HEK293 (cell line): ENCODE data around the gene ZNF430.

ENCODE experiments used
- CTCF ChIA-PET: fragments of 350-600 bp; formaldehyde crosslinking; extraction: SDS; loops from one replicate; lab custom pipeline; 2021; ENCODE audit warnings: antibody characterized with exemption; lab: Yijun Ruan, JAX
- POLR2A ChIA-PET: fragments of 300-600 bp; formaldehyde crosslinking; extraction: SDS; loops from one replicate; lab custom pipeline; 2020; ENCODE audit warnings: antibody characterized with exemption, inconsistent platforms; lab: Yijun Ruan, JAX
- H3K27ac ChIP-seq: fragments of 200-500 bp; sonication (Bioruptor generic); 2 replicates; pipeline ENCODE4 v1.5.1; 2014; ENCODE audit warnings: low read depth, low read length, control low read depth, inconsistent platforms; ENCODE audit errors: extremely low read depth
- H3K36me3 ChIP-seq, 2 experiments: fragments of 200-500 bp in 1 of 2; sonication (Bioruptor generic) in 1 of 2; 1 replicate in 1 of 2; 2 replicates in 1 of 2; pipeline ENCODE4 v1.5.1; 2014 to 2017; ENCODE audit warnings: inconsistent platforms in 2 of 2, low read length in 2 of 2; ENCODE audit not compliant: control insufficient read depth in 2 of 2, insufficient read depth in 1 of 2
- H3K4me1 ChIP-seq: fragments of 200-500 bp; sonication (Bioruptor generic); 2 replicates; pipeline ENCODE4 v1.5.1; 2014; ENCODE audit warnings: mild to moderate bottlenecking, low read length, inconsistent platforms; ENCODE audit not compliant: control insufficient read depth, insufficient read depth
- H3K4me3 ChIP-seq: 2 replicates; pipeline ENCODE4 v1.5.1; 2011; ENCODE audit warnings: low read depth, mild to moderate bottlenecking, control low read depth, low read length, moderate library complexity
- H3K9me3 ChIP-seq: fragments of 200-500 bp; sonication (Bioruptor generic); 2 replicates; pipeline ENCODE4 v1.5.1; 2014; ENCODE audit warnings: low read depth, low read length, inconsistent platforms; ENCODE audit not compliant: control insufficient read depth, insufficient read depth
- KLF16 ChIP-seq: fragments of 450-650 bp; formaldehyde crosslinking; IDR thresholded peaks from 2 replicates; pipeline ENCODE4 v1.5.1; 2017; ENCODE audit warnings: missing biosample characterization, missing genetic modification characterization
- SP3 ChIP-seq: fragments of 450-650 bp; formaldehyde crosslinking; IDR thresholded peaks from 2 replicates; pipeline ENCODE4 v1.5.1; 2016; ENCODE audit warnings: missing biosample characterization, missing genetic modification characterization
- SP7 ChIP-seq: fragments of 450-650 bp; formaldehyde crosslinking; IDR thresholded peaks from 2 replicates; pipeline ENCODE4 v1.5.1; 2016; ENCODE audit warnings: missing biosample characterization, missing genetic modification characterization
- YY2 ChIP-seq: fragments of 450-650 bp; formaldehyde crosslinking; IDR thresholded peaks from 2 replicates; pipeline ENCODE4 v1.5.1; 2016; ENCODE audit warnings: missing biosample characterization, missing genetic modification characterization
- ZBTB21 ChIP-seq: fragments of 450-650 bp; formaldehyde crosslinking; IDR thresholded peaks from 2 replicates; pipeline ENCODE4 v1.5.1; 2017; ENCODE audit warnings: missing biosample characterization, missing genetic modification characterization
- ZBTB8A ChIP-seq: fragments of 450-650 bp; formaldehyde crosslinking; IDR thresholded peaks from 2 replicates; pipeline ENCODE4 v1.5.1; 2016; ENCODE audit warnings: missing biosample characterization, missing genetic modification characterization
- ZFP37 ChIP-seq: fragments of 450-650 bp; formaldehyde crosslinking; IDR thresholded peaks from 2 replicates; pipeline ENCODE4 v1.5.1; 2016; ENCODE audit warnings: missing biosample characterization, missing genetic modification characterization
- ZNF184 ChIP-seq: fragments of 450-650 bp; IDR thresholded peaks from 2 replicates; pipeline ENCODE4 v1.5.1; 2018; ENCODE audit warnings: missing biosample characterization, mild to moderate bottlenecking, missing genetic modification characterization
- ZNF239 ChIP-seq: fragments of 450-650 bp; formaldehyde crosslinking; IDR thresholded peaks from 2 replicates; pipeline ENCODE4 v1.5.1; 2016; ENCODE audit warnings: missing biosample characterization, missing genetic modification characterization
- ZNF302 ChIP-seq: fragments of 450-650 bp; formaldehyde crosslinking; IDR thresholded peaks from 2 replicates; pipeline ENCODE4 v1.5.1; 2016; ENCODE audit warnings: missing biosample characterization, missing genetic modification characterization, low read depth
- ZNF510 ChIP-seq: fragments of 450-650 bp; formaldehyde crosslinking; IDR thresholded peaks from 2 replicates; pipeline ENCODE4 v1.5.1; 2018; ENCODE audit warnings: mild to moderate bottlenecking, missing genetic modification characterization, missing biosample characterization; ENCODE audit not compliant: insufficient replicate concordance
- ZNF555 ChIP-seq: fragments of 450-650 bp; formaldehyde crosslinking; conservative IDR thresholded peaks from 2 replicates; pipeline ENCODE4 v1.5.1; 2017; ENCODE audit warnings: missing biosample characterization, mild to moderate bottlenecking, missing genetic modification characterization, inconsistent platforms
- ZNF610 ChIP-seq: fragments of 450-650 bp; formaldehyde crosslinking; IDR thresholded peaks from 2 replicates; pipeline ENCODE4 v1.5.1; 2016; ENCODE audit warnings: missing biosample characterization, missing genetic modification characterization, borderline replicate concordance
- ZSCAN30 ChIP-seq: fragments of 450-650 bp; IDR thresholded peaks from 2 replicates; pipeline ENCODE4 v1.5.1; 2018; ENCODE audit warnings: missing biosample characterization, mild to moderate bottlenecking, missing genetic modification characterization, moderate library complexity
- TF ChIP-seq, protein P1 (sequence below): fragments of 450-650 bp; formaldehyde crosslinking; optimal IDR thresholded peaks from 2 replicates; pipeline ENCODE3; 2016; ENCODE audit warnings: missing biosample characterization, mild to moderate bottlenecking, missing genetic modification characterization
- TF ChIP-seq, protein P2 (sequence below): fragments of 450-650 bp; formaldehyde crosslinking; IDR thresholded peaks from 2 replicates; pipeline ENCODE4 v1.5.1; 2016; ENCODE audit warnings: missing biosample characterization, missing genetic modification characterization
- TF ChIP-seq, protein P3 (sequence below): fragments of 450-650 bp; IDR thresholded peaks from 2 replicates; pipeline ENCODE4 v1.5.1; 2018; ENCODE audit warnings: missing biosample characterization, missing genetic modification characterization
- TF ChIP-seq, protein P4 (sequence below): fragments of 450-650 bp; formaldehyde crosslinking; IDR thresholded peaks from 2 replicates; pipeline ENCODE4 v1.5.1; 2017; ENCODE audit warnings: missing biosample characterization, mild to moderate bottlenecking, missing genetic modification characterization, moderate library complexity
- TF ChIP-seq, protein P5 (sequence below): fragments of 450-650 bp; formaldehyde crosslinking; IDR thresholded peaks from 2 replicates; pipeline ENCODE4 v1.5.1; 2016; ENCODE audit warnings: missing biosample characterization, missing genetic modification characterization, borderline replicate concordance
- TF ChIP-seq, protein P6 (sequence below): fragments of 450-650 bp; formaldehyde crosslinking; IDR thresholded peaks from 2 replicates; pipeline ENCODE4 v1.5.1; 2016; ENCODE audit warnings: missing biosample characterization, missing genetic modification characterization
- TF ChIP-seq, protein P7 (sequence below): fragments of 450-650 bp; formaldehyde crosslinking; IDR thresholded peaks from 2 replicates; pipeline ENCODE4 v1.5.1; 2016; ENCODE audit warnings: missing biosample characterization, missing genetic modification characterization

ZNF430 gene

DNA sequence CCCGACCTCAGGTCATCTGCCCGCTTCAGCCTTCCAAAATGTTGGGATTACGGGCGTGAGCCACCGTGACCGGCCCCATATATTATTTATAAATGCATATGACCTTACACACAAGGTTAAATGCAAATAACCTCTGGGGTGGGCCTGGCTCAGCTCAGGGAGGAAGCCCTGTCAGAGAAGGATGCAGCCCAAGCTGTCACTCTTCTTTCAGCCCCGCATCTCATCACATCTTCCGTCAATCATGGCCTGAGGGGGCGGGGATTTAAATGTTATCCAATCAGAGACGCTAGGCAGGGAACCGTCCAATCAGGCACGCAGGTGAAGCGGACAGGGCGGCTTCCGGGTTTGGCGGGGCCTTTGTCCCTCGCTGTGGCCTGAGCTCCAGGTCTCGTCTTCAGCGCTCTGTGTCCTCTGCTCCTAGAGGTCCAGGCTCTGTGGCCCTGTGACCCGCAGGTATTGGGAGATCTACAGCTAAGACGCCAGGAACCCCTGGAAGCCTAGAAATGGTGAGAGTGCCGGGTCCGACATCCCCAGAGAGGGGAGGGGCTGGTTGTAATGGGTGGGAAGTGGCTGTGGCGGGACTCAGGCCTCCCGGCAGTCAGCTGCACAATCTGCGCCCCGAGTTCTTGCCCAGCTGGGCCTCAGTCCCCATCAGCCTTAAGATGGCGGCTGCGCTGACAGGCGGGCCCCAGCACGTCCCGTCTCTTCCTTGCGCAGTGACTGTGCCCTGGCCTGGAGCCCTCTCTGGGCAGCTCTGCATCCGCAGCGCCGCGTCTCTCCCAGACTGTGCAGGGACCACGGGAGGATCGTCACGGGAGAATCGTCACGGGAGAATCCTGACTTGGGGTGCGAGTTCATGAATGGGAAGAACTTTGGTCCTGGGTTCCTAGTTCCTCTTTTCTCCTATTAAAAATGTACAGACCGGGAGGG, at the start of gene ZNF430:
TSS of gene ZNF430 (plus strand) at position 360 of the 930 bp plus-strand sequence. CDS start at position 504, 144 bp downstream.
- H3K36me3 ChIP-seq = peaks cover 15 to 32% of the 10 kb centered on the region in 2 experiments
- H3K4me1 ChIP-seq = no peaks in the 10 kb centered on the region
- no peaks in the 10 kb centered on the region for H3K9me3 ChIP-seq
- peak within 1 kb of the TSS; percentile 93 for H3K4me3 ChIP-seq
- ChIA-PET CTCF (no interaction called here), POLR2A (interaction anchor here (1.0 to 1.6 kb wide), 10 partner anchors 21 to 831 kb away, joined by 3 to 16 read pairs (median 8); partner anchors contain the start of genes ZNF431, ZNF66, ZNF708 and ZNF714)
- peak within 1 kb of the TSS; percentile 84 for H3K27ac ChIP-seq
- TF ChIP-seq ZBTB21 (tag by site-specific recombination) (no peak), ZSCAN30 (tag by site-specific recombination) (no peak), ZBTB8A (tag by site-specific recombination) (no peak; the same call in 1 of the 2 replicates), ZNF184 (tag by site-specific recombination) (no peak), ZNF510 (tag by site-specific recombination) (no peak), ZNF302 (tag by site-specific recombination) (no peak), KLF16 (tag by site-specific recombination) (no peak), SP3 (tag by site-specific recombination) (peak; percentile 73), YY2 (tag by site-specific recombination) (0 out of 2 replicates have a peak, but pooled peaks have one; percentile 26), ZFP37 (tag by site-specific recombination) (no peak), SP7 (tag by site-specific recombination) (no peak), ZNF239 (tag by site-specific recombination) (no peak), ZNF610 (tag by site-specific recombination) (no peak), ZNF555 (tag by site-specific recombination) (no peak)
- TF ChIP-seq, protein P1, sequence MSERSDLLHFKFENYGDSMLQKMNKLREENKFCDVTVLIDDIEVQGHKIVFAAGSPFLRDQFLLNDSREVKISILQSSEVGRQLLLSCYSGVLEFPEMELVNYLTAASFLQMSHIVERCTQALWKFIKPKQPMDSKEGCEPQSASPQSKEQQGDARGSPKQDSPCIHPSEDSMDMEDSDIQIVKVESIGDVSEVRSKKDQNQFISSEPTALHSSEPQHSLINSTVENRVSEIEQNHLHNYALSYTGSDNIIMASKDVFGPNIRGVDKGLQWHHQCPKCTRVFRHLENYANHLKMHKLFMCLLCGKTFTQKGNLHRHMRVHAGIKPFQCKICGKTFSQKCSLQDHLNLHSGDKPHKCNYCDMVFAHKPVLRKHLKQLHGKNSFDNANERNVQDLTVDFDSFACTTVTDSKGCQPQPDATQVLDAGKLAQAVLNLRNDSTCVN (tag by site-specific recombination) = peak; percentile 22
- TF ChIP-seq, protein P2, sequence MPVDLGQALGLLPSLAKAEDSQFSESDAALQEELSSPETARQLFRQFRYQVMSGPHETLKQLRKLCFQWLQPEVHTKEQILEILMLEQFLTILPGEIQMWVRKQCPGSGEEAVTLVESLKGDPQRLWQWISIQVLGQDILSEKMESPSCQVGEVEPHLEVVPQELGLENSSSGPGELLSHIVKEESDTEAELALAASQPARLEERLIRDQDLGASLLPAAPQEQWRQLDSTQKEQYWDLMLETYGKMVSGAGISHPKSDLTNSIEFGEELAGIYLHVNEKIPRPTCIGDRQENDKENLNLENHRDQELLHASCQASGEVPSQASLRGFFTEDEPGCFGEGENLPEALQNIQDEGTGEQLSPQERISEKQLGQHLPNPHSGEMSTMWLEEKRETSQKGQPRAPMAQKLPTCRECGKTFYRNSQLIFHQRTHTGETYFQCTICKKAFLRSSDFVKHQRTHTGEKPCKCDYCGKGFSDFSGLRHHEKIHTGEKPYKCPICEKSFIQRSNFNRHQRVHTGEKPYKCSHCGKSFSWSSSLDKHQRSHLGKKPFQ (tag by site-specific recombination) = 0 out of 2 replicates have a peak, but pooled peaks have one; percentile 48
- TF ChIP-seq, protein P3, sequence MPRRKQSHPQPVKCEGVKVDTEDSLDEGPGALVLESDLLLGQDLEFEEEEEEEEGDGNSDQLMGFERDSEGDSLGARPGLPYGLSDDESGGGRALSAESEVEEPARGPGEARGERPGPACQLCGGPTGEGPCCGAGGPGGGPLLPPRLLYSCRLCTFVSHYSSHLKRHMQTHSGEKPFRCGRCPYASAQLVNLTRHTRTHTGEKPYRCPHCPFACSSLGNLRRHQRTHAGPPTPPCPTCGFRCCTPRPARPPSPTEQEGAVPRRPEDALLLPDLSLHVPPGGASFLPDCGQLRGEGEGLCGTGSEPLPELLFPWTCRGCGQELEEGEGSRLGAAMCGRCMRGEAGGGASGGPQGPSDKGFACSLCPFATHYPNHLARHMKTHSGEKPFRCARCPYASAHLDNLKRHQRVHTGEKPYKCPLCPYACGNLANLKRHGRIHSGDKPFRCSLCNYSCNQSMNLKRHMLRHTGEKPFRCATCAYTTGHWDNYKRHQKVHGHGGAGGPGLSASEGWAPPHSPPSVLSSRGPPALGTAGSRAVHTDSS (tag by site-specific recombination) = no peak
- TF ChIP-seq, protein P4, sequence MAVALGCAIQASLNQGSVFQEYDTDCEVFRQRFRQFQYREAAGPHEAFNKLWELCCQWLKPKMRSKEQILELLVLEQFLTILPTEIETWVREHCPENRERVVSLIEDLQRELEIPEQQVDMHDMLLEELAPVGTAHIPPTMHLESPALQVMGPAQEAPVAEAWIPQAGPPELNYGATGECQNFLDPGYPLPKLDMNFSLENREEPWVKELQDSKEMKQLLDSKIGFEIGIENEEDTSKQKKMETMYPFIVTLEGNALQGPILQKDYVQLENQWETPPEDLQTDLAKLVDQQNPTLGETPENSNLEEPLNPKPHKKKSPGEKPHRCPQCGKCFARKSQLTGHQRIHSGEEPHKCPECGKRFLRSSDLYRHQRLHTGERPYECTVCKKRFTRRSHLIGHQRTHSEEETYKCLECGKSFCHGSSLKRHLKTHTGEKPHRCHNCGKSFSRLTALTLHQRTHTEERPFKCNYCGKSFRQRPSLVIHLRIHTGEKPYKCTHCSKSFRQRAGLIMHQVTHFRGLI (tag by site-specific recombination) = no peak
- TF ChIP-seq, protein P5, sequence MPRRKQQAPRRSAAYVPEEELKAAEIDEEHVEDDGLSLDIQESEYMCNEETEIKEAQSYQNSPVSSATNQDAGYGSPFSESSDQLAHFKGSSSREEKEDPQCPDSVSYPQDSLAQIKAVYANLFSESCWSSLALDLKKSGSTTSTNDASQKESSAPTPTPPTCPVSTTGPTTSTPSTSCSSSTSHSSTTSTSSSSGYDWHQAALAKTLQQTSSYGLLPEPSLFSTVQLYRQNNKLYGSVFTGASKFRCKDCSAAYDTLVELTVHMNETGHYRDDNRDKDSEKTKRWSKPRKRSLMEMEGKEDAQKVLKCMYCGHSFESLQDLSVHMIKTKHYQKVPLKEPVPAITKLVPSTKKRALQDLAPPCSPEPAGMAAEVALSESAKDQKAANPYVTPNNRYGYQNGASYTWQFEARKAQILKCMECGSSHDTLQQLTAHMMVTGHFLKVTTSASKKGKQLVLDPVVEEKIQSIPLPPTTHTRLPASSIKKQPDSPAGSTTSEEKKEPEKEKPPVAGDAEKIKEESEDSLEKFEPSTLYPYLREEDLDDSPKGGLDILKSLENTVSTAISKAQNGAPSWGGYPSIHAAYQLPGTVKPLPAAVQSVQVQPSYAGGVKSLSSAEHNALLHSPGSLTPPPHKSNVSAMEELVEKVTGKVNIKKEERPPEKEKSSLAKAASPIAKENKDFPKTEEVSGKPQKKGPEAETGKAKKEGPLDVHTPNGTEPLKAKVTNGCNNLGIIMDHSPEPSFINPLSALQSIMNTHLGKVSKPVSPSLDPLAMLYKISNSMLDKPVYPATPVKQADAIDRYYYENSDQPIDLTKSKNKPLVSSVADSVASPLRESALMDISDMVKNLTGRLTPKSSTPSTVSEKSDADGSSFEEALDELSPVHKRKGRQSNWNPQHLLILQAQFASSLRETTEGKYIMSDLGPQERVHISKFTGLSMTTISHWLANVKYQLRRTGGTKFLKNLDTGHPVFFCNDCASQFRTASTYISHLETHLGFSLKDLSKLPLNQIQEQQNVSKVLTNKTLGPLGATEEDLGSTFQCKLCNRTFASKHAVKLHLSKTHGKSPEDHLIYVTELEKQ (tag by site-specific recombination) = peak; percentile 80; the same call in 1 of the 2 replicates
- TF ChIP-seq, protein P6, sequence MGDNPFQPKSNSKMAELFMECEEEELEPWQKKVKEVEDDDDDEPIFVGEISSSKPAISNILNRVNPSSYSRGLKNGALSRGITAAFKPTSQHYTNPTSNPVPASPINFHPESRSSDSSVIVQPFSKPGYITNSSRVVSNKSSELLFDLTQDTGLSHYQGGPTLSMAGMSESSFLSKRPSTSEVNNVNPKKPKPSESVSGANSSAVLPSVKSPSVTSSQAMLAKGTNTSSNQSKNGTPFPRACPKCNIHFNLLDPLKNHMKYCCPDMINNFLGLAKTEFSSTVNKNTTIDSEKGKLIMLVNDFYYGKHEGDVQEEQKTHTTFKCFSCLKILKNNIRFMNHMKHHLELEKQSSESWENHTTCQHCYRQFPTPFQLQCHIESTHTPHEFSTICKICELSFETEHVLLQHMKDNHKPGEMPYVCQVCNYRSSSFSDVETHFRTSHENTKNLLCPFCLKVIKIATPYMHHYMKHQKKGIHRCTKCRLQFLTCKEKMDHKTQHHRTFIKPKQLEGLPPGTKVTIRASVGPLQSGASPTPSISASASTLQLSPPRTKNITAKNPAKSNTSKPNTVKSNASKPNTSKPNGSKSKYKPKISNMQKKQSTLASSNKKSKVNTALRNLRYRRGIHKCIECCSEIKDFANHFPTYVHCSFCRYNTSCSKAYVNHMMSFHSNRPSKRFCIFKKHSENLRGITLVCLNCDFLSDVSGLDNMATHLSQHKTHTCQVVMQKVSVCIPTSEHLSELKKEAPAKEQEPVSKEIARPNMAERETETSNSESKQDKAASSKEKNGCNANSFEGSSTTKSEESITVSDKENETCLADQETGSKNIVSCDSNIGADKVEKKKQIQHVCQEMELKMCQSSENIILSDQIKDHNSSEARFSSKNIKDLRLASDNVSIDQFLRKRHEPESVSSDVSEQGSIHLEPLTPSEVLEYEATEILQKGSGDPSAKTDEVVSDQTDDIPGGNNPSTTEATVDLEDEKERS = no peak
- TF ChIP-seq, protein P7, sequence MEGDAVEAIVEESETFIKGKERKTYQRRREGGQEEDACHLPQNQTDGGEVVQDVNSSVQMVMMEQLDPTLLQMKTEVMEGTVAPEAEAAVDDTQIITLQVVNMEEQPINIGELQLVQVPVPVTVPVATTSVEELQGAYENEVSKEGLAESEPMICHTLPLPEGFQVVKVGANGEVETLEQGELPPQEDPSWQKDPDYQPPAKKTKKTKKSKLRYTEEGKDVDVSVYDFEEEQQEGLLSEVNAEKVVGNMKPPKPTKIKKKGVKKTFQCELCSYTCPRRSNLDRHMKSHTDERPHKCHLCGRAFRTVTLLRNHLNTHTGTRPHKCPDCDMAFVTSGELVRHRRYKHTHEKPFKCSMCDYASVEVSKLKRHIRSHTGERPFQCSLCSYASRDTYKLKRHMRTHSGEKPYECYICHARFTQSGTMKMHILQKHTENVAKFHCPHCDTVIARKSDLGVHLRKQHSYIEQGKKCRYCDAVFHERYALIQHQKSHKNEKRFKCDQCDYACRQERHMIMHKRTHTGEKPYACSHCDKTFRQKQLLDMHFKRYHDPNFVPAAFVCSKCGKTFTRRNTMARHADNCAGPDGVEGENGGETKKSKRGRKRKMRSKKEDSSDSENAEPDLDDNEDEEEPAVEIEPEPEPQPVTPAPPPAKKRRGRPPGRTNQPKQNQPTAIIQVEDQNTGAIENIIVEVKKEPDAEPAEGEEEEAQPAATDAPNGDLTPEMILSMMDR (tag by site-specific recombination) = no peak
